ENCODE results near the gene NCK1.

Gene NCK1

DNA sequence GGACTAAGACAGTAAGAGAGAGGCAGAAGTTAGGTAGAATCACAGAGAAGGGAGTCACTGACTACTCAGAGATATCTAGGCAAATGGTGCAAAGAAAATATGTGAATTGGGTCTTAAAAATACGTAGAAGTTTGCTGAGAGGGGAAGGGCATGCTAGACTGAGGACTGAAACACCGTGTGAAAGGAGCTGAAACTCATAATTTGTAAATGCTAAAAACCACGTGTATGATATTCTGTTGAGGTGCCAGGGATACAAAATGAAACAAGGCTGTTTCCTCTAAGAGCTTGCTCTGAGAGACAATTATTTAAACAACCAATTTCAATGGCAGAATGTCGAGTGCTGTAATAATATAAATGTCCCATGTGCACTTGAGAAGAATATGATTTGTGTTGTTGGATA, 47.2 kb downstream of the NCK1 start:
- Histone ChIP-seq H2AFZ (ENCODE audit: low read length) (no peak overlapping the region), H3K27ac (ENCODE audit: low read depth, low read length, poor library complexity, severe bottlenecking) (no peak overlapping the region), H4K20me1 (ENCODE audit: insufficient read depth, low read length) (no peaks in the 10 kb centered on the region), H3K79me2 (ENCODE audit: insufficient read depth, low read length) (peaks cover 98% of the 10 kb centered on the region), H3K27me3 (ENCODE audit: insufficient read depth, low read length) (no peaks in the 10 kb centered on the region), H3K4me2 (ENCODE audit: low read length) (no peak overlapping the region; the same call in 1 of the 2 replicates), H3K9me3 (ENCODE audit: low read length) (peaks cover 16% of the 10 kb centered on the region), H3K4me3 (ENCODE audit: low read depth, low read length, poor library complexity, severe bottlenecking) (no peak overlapping the region), H3K4me1 (ENCODE audit: insufficient read depth, low read length, severe bottlenecking) (peaks cover 23% of the 10 kb centered on the region), H3K9me2 (ENCODE audit: low read depth, low read length) (no peaks in the 10 kb centered on the region), H3F3A (ENCODE audit: insufficient read depth, low read length) (no peaks in the 10 kb centered on the region), H3K9ac (ENCODE audit: low read length) (no peak overlapping the region), H3K36me3 (ENCODE audit: insufficient read depth, low read length) (peaks cover 37% of the 10 kb centered on the region)
- TF ChIP-seq, protein P1, sequence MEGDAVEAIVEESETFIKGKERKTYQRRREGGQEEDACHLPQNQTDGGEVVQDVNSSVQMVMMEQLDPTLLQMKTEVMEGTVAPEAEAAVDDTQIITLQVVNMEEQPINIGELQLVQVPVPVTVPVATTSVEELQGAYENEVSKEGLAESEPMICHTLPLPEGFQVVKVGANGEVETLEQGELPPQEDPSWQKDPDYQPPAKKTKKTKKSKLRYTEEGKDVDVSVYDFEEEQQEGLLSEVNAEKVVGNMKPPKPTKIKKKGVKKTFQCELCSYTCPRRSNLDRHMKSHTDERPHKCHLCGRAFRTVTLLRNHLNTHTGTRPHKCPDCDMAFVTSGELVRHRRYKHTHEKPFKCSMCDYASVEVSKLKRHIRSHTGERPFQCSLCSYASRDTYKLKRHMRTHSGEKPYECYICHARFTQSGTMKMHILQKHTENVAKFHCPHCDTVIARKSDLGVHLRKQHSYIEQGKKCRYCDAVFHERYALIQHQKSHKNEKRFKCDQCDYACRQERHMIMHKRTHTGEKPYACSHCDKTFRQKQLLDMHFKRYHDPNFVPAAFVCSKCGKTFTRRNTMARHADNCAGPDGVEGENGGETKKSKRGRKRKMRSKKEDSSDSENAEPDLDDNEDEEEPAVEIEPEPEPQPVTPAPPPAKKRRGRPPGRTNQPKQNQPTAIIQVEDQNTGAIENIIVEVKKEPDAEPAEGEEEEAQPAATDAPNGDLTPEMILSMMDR (IDR thresholded peaks at IDR 0.05; ENCODE audit: low read length): no peak
- TF ChIP-seq EZH2 (IDR thresholded peaks at IDR 0.05; ENCODE audit: borderline replicate concordance, low read length): no peak

DNA sequence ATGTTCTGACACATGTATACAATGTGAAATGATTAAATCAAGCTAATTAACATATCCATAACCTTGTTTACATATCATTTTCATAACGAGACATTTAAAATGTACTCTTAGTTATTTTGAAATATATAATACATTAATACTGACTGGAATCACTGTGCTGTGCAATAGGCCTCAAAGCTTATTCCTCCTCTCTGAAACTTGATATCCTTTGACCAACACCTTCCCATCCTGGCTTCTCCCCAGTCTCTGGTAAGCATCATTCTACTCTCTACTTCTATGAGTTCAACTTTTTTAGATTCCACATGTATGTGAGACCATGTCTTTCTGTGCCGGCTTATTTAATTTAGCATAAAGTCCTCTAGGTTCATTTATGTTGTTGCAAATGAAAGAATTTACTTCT, 48.7 kb downstream of the NCK1 start:
- no peak overlapping the region for H3K4me2 ChIP-seq (ENCODE audit: low read length)
- H3K4me1 ChIP-seq (ENCODE audit: insufficient read depth, low read length, severe bottlenecking): peaks cover 23% of the 10 kb centered on the region
- H4K20me1 ChIP-seq (ENCODE audit: insufficient read depth, low read length): no peaks in the 10 kb centered on the region
- TF ChIP-seq, protein P1 (IDR thresholded peaks at IDR 0.05; ENCODE audit: low read length): no peak
- TF ChIP-seq EZH2 (IDR thresholded peaks at IDR 0.05; ENCODE audit: borderline replicate concordance, low read length): no peak
- peaks cover 15% of the 10 kb centered on the region for H3K9me3 ChIP-seq (ENCODE audit: low read length)
- no peaks in the 10 kb centered on the region for H3F3A ChIP-seq (ENCODE audit: insufficient read depth, low read length)
- H3K4me3 ChIP-seq (ENCODE audit: low read depth, low read length, poor library complexity, severe bottlenecking): no peak overlapping the region
- H3K27me3 ChIP-seq (ENCODE audit: insufficient read depth, low read length): no peaks in the 10 kb centered on the region
- H3K79me2 ChIP-seq (ENCODE audit: insufficient read depth, low read length): peaks cover 97% of the 10 kb centered on the region
- no peak overlapping the region for H2AFZ ChIP-seq (ENCODE audit: low read length)
- H3K9ac ChIP-seq (ENCODE audit: low read length): no peak overlapping the region
- no peaks in the 10 kb centered on the region for H3K9me2 ChIP-seq (ENCODE audit: low read depth, low read length)
- peaks cover 41% of the 10 kb centered on the region for H3K36me3 ChIP-seq (ENCODE audit: insufficient read depth, low read length)
- H3K27ac ChIP-seq (ENCODE audit: low read depth, low read length, poor library complexity, severe bottlenecking): no peak overlapping the region

GRCh38 chr3:136913168-136913567, 51.2 kb downstream of the NCK1 start:
- Histone ChIP-seq H3K4me2 (ENCODE audit: low read length) (no peak overlapping the region), H3F3A (ENCODE audit: insufficient read depth, low read length) (no peaks in the 10 kb centered on the region)

More at GRCh38 chr3:136913168-136913567, 51.2 kb downstream of the NCK1 start:
- no peak overlapping the region for H2AFZ ChIP-seq (ENCODE audit: low read length)
- H3K27me3 ChIP-seq (ENCODE audit: insufficient read depth, low read length): no peaks in the 10 kb centered on the region
- H3K36me3 ChIP-seq (ENCODE audit: insufficient read depth, low read length): peaks cover 49% of the 10 kb centered on the region
- peaks cover 23% of the 10 kb centered on the region for H3K4me1 ChIP-seq (ENCODE audit: insufficient read depth, low read length, severe bottlenecking)
- H3K9me3 ChIP-seq (ENCODE audit: low read length): peaks cover 15% of the 10 kb centered on the region
- H3K79me2 ChIP-seq (ENCODE audit: insufficient read depth, low read length): peaks cover 96% of the 10 kb centered on the region
- no peaks in the 10 kb centered on the region for H4K20me1 ChIP-seq (ENCODE audit: insufficient read depth, low read length)
- no peak for TF ChIP-seq EZH2 (IDR thresholded peaks at IDR 0.05; ENCODE audit: borderline replicate concordance, low read length)
- TF ChIP-seq, protein P1 (IDR thresholded peaks at IDR 0.05; ENCODE audit: low read length): no peak
- no peak overlapping the region for H3K4me3 ChIP-seq (ENCODE audit: low read depth, low read length, poor library complexity, severe bottlenecking)
- H3K9ac ChIP-seq (ENCODE audit: low read length): no peak overlapping the region
- no peaks in the 10 kb centered on the region for H3K9me2 ChIP-seq (ENCODE audit: low read depth, low read length)
- H3K27ac ChIP-seq (ENCODE audit: low read depth, low read length, poor library complexity, severe bottlenecking): no peak overlapping the region
